CD4-positive, alpha-beta T cell treated with Interleukin-10 for 1 hour (primary cell): ENCODE data around the gene ADAMTS9.

Source experiments
- DNase-seq: peaks from one replicate; pipeline ENCODE4 v3.0.0-alpha.2; 2020

Gene ADAMTS9

DNA sequence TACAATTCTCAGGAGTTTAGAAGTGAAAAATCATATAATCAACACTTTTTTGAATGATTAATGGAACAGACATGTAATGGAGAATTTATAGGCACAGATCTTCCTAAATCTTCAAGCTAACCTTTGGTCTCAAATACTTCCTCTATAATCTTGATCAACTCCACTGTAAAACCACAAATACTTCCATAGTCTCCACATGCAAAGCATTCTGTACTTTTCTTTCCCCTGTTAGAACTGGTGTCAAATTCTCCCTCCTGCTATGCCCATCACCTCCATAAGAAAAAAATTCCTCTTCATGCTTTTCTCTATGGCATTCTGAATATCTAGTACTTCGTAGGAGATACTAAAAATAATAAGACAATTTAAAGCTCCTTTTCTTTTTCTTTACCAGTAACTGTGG, 214.3 kb downstream of the ADAMTS9 start:
- no peak for DNase-seq

- DNase-seq: no peak
Measured at GRCh38 chr3:64470436-64470835, 217.4 kb downstream of the ADAMTS9 start.

DNA sequence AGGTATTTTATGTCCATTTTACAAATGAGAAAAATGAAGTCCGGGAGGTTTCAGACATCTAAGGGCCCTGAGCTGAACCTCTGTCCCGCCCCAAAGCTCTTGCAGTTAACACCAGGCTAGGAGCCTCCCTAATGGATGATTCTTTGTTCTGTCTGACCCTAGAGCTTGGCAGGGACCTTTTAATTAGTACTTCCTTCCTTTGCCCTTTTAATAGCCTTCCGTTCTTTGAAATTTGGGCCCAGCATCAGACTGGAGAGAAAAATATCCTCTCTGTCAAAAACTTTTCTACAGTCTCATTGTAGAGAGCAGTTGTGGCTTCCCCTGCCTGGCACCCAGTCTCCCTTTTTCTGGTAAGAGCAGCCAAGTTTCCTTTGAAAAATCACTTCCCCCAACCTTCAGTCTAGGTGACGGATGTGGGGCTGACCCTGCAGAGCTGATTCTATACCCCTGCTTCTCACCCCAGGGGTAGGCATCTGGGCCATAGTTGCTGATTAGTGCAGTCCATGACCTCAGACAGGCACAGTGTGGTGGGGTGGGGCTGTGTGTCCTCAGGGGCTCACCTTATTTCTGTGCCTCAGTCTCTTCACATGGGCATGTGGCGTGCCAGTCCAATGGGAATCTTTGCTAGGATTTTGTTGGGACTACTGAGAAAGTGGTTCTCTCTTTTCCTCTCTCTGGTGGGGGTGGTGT, 220.4 kb downstream of the ADAMTS9 start:
- no peak for DNase-seq
